Vagina (tissue), 2 donors: ENCODE results near the gene SFN. TPM values are rescaled to one million over a fixed set of nuclear protein-coding genes. Genes with fewer than 3 reads are reported as not detected.

Experiments
- DNase-seq, 2 donors: peaks; one replicate each; pipeline ENCODE4 v3.0.0-alpha.2; 2017; ENCODE audit errors: extremely low spot score in 2 of 2
- H3K27ac ChIP-seq: fragments of 200-600 bp; sonication (generic); one replicate; pipeline ENCODE4 v1.5.1; 2019
- H3K27me3 ChIP-seq: fragments of 200-600 bp; sonication (generic); one replicate; pipeline ENCODE4 v1.5.1; 2019
- H3K36me3 ChIP-seq, 2 donors: fragments of 200-600 bp; sonication (generic); one replicate each; pipeline ENCODE4 v1.5.1; 2017 to 2019
- H3K4me1 ChIP-seq: fragments of 200-600 bp; sonication (generic); one replicate; pipeline ENCODE4 v1.5.1; 2019
- H3K4me3 ChIP-seq, 2 donors: fragments of 200-600 bp; sonication (generic); 1 replicate in 1 of 2; 2 replicates in 1 of 2; pipeline ENCODE4 v1.5.1; 2016 to 2019
- H3K9me3 ChIP-seq: fragments of 200-600 bp; sonication (generic); one replicate; pipeline ENCODE4 v1.5.1; 2019
- CTCF ChIP-seq, 3 experiments: fragments of 450-650 bp in 2 of 3; fragments of 200-600 bp in 1 of 3; sonication (generic) in 1 of 3; IDR thresholded peaks; one replicate each; pipeline ENCODE4 v1.5.1; 2017 to 2019; ENCODE audit warnings: antibody characterized with exemption in 3 of 3, mild to moderate bottlenecking in 2 of 3, moderate library complexity in 2 of 3
- POLR2A ChIP-seq, 2 donors: fragments of 450-650 bp; IDR thresholded peaks; one replicate each; pipeline ENCODE4 v1.6.1; 2017; ENCODE audit warnings: antibody characterized with exemption in 2 of 2, mild to moderate bottlenecking in 2 of 2, moderate library complexity in 2 of 2
- POLR2AphosphoS5 ChIP-seq, 2 donors: sonication (generic); formaldehyde crosslinking; IDR thresholded peaks; one replicate each; pipeline ENCODE4 v1.9.0; 2017; ENCODE audit warnings: antibody characterized with exemption in 2 of 2, mild to moderate bottlenecking in 2 of 2, low read depth in 1 of 2; ENCODE audit not compliant: insufficient read depth in 1 of 2
- intact Hi-C: fragments of 100-400 bp; cut with DNase I; formaldehyde crosslinking; loops from one replicate; pipeline ENCODE4 v1.15.1; 2023
- total RNA-seq: library from RNA; depleted of rRNA; stranded (reverse); fragments of >200 nt; gene quantifications from one replicate; pipeline ENCODE4 v1.2.3, GENCODE V29; 2016

The SFN gene
- total RNA-seq, 1 donor from 2014 or later: 406 TPM

- Histone ChIP-seq H3K27ac (no peak overlapping the region), H3K4me3 (no peak overlapping the region), H3K36me3 (no peaks in the 10 kb centered on the region), H3K9me3 (no peaks in the 10 kb centered on the region), H3K27me3 (no peaks in the 10 kb centered on the region), H3K4me1 (no peaks in the 10 kb centered on the region)
- no peak for DNase-seq
- no peak for TF ChIP-seq POLR2AphosphoS5 (IDR thresholded peaks at IDR 0.05; ENCODE audit: insufficient read depth in 1 of 2, low read depth in 1 of 2)
- TF ChIP-seq CTCF (IDR thresholded peaks at IDR 0.05): no peak
- TF ChIP-seq POLR2A (IDR thresholded peaks at IDR 0.05): no peak
- intact Hi-C loops: no loop called here
These were observed 47.0 kb downstream of the SFN start for GRCh38 chr1:26909951-26910342.

- Histone ChIP-seq H3K27ac (no peak overlapping the region), H3K36me3 (no peaks in the 10 kb centered on the region), H3K27me3 (no peaks in the 10 kb centered on the region), H3K4me3 (no peak overlapping the region), H3K9me3 (no peaks in the 10 kb centered on the region), H3K4me1 (no peaks in the 10 kb centered on the region)
- no peak for TF ChIP-seq POLR2A (IDR thresholded peaks at IDR 0.05)
- TF ChIP-seq POLR2AphosphoS5 (IDR thresholded peaks at IDR 0.05; ENCODE audit: insufficient read depth in 1 of 2, low read depth in 1 of 2): no peak
- TF ChIP-seq CTCF (IDR thresholded peaks at IDR 0.05): no peak
- no peak for DNase-seq
- intact Hi-C loops: no loop called here
These were observed 47.6 kb downstream of the SFN start for GRCh38 chr1:26910343-26911160.

GRCh38 chr1:26911399-26912146 lies 48.6 kb downstream of the SFN start:
- Histone ChIP-seq H3K4me1 (no peaks in the 10 kb centered on the region), H3K27me3 (no peaks in the 10 kb centered on the region), H3K36me3 (no peaks in the 10 kb centered on the region), H3K27ac (no peak overlapping the region), H3K9me3 (no peaks in the 10 kb centered on the region), H3K4me3 (no peak overlapping the region)
- intact Hi-C loops: no loop called here
- TF ChIP-seq CTCF (IDR thresholded peaks at IDR 0.05): no peak
- TF ChIP-seq POLR2AphosphoS5 (IDR thresholded peaks at IDR 0.05; ENCODE audit: insufficient read depth in 1 of 2, low read depth in 1 of 2): no peak
- TF ChIP-seq POLR2A (IDR thresholded peaks at IDR 0.05): no peak
- no peak for DNase-seq

- intact Hi-C loops: no loop called here
- Histone ChIP-seq H3K4me3 (no peak overlapping the region), H3K27me3 (no peaks in the 10 kb centered on the region), H3K4me1 (no peaks in the 10 kb centered on the region), H3K36me3 (no peaks in the 10 kb centered on the region), H3K27ac (no peak overlapping the region), H3K9me3 (no peaks in the 10 kb centered on the region)
- TF ChIP-seq POLR2AphosphoS5 (IDR thresholded peaks at IDR 0.05; ENCODE audit: insufficient read depth in 1 of 2, low read depth in 1 of 2) (no peak), POLR2A (IDR thresholded peaks at IDR 0.05) (no peak), CTCF (IDR thresholded peaks at IDR 0.05) (no peak)
- DNase-seq: no peak
These were observed 49.2 kb downstream of the SFN start for GRCh38 chr1:26912147-26912490.

- no peak overlapping the region for H3K27ac ChIP-seq
- TF ChIP-seq CTCF (IDR thresholded peaks at IDR 0.05) (no peak), POLR2AphosphoS5 (IDR thresholded peaks at IDR 0.05; ENCODE audit: insufficient read depth in 1 of 2, low read depth in 1 of 2) (no peak), POLR2A (IDR thresholded peaks at IDR 0.05) (no peak)
These were observed 50.4 kb downstream of the SFN start for GRCh38 chr1:26913389-26913753.

More at GRCh38 chr1:26913389-26913753, 50.4 kb downstream of the SFN start:
- Histone ChIP-seq H3K36me3 (no peaks in the 10 kb centered on the region), H3K4me3 (no peak overlapping the region), H3K4me1 (no peaks in the 10 kb centered on the region), H3K9me3 (no peaks in the 10 kb centered on the region), H3K27me3 (no peaks in the 10 kb centered on the region)
- no peak for DNase-seq
- intact Hi-C loops: no loop called here
